Muscle layer of duodenum (tissue), 2 donors: ENCODE measurements around the gene EDC3.
"Not testable (repeated sequence)": the region's sequence is repeated elsewhere in the genome, so short reads cannot be mapped to it uniquely, and the experiment has no call there.

Source experiments
- H3K27ac ChIP-seq: one replicate; pipeline ENCODE4 v1.7.0; 2013; ENCODE audit warnings: mild to moderate bottlenecking, low read length
- H3K27me3 ChIP-seq: one replicate; pipeline ENCODE4 v1.7.0; 2013; ENCODE audit warnings: low read depth, mild to moderate bottlenecking, control low read depth, low read length
- H3K36me3 ChIP-seq, 2 donors: one replicate each; pipeline ENCODE4 v1.7.0; 2013; ENCODE audit warnings: low read length in 2 of 2, control low read depth in 1 of 2, mild to moderate bottlenecking in 1 of 2; ENCODE audit not compliant: insufficient read depth in 2 of 2, control insufficient read depth in 1 of 2
- H3K4me1 ChIP-seq, 2 donors: one replicate each; pipeline ENCODE4 v1.7.0; 2013; ENCODE audit warnings: low read length in 2 of 2, mild to moderate bottlenecking in 2 of 2, control low read depth in 1 of 2, moderate library complexity in 1 of 2; ENCODE audit not compliant: insufficient read depth in 2 of 2, control insufficient read depth in 1 of 2
- H3K4me3 ChIP-seq, 2 donors: one replicate each; pipeline ENCODE4 v1.7.0; 2013; ENCODE audit warnings: low read length in 2 of 2, low read depth in 1 of 2, mild to moderate bottlenecking in 1 of 2
- H3K9me3 ChIP-seq, 2 donors: one replicate each; pipeline ENCODE4 v1.7.0; 2013; ENCODE audit warnings: low read length in 2 of 2, control low read depth in 1 of 2, mild to moderate bottlenecking in 1 of 2; ENCODE audit not compliant: control insufficient read depth in 1 of 2
- donor health status: healthy.

Gene EDC3

DNA sequence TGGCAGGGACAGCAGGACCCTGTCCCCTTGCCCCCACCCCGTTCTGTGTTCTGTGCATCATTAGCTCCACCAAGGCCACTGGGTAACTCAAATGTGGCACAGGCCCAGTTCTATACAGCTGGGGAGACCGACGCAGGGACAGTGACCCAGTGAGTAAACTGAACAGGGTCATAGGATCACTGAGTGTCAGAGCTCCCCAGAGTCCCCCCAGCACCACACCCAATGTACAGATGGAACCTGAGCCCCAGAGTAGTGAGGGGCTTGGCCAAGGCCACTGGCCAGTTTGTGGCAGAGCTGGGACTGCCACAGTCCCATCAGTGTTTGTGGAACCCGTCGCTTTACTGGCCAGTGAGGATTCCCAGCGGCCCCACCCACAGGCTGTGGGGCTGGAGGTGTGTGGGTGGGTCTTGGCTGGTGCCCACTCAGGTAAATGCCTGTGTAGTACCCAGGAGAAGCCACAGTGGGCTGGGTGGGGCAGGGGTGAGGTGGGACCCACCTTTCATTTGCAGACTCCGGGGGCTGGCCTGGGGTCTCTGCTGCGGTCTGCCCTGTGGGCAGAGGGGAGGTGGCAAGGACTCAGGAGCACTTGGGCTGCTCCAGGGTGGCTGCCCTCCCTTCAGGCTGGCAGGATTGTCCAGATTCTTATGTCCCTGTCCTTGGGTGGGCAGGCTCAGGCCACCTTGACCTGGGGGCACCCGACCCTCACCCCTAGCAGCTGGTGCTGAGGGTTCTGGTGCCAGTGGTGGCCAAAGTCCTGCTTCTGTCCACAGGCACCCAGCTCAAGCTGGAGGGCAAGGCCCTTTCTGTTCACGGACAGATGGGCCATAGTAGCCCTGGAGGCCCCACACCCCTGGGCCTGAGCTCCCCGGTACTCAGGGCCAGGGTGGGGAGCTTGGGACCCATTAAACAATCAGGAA, 91.8 kb downstream of the EDC3 start:
- H3K27ac ChIP-seq: no peak overlapping the region
- H3K4me3 ChIP-seq: no peak overlapping the region
- H3K9me3 ChIP-seq: no peaks in the 10 kb centered on the region
- H3K27me3 ChIP-seq: no peaks in the 10 kb centered on the region
- H3K4me1 ChIP-seq: peaks cover 8 to 9% of the 10 kb centered on the region in 2 donors
- no peaks in the 10 kb centered on the region for H3K36me3 ChIP-seq

DNA sequence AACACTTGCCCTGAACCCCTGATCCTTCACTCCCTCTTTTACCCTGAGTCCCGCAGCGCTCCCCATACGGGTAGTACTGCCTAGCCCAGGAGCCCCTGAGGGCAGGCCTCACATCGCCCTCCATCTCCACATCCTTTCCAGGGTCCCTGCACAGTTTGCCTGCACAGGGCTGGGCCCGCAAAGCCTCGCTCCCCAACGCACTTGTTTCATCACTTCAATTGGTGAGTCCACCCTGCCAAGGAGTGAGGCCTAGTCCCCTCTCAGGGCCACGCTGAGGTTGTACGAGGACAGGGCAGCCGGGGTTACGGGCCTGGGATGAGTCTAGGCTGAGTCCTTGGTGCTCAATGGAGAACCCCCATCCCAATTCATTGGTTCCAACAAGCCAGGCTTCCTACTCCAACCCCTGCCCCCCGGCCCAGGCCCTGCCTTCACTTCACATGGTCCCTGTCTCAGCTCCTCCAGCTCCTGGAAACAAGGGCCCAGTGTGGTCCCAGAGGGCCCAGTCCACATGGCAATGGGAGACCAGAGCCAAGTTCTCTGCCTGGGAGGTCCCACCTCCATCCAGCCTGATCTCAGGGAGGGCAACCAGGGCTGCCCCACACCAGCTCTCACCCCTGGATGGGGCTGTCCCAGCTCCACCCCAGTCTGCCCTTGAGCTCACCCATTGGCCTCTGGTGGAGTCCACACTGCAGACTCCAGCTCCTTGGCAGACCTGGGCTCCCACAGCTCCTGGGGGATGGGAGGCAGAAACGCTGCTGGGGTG, 92.6 kb downstream of the EDC3 start:
- Histone ChIP-seq H3K4me1 (peaks cover 9 to 11% of the 10 kb centered on the region in 2 donors), H3K9me3 (no peaks in the 10 kb centered on the region), H3K27ac (no peak overlapping the region), H3K4me3 (no peak overlapping the region), H3K36me3 (no peaks in the 10 kb centered on the region), H3K27me3 (no peaks in the 10 kb centered on the region)

DNA sequence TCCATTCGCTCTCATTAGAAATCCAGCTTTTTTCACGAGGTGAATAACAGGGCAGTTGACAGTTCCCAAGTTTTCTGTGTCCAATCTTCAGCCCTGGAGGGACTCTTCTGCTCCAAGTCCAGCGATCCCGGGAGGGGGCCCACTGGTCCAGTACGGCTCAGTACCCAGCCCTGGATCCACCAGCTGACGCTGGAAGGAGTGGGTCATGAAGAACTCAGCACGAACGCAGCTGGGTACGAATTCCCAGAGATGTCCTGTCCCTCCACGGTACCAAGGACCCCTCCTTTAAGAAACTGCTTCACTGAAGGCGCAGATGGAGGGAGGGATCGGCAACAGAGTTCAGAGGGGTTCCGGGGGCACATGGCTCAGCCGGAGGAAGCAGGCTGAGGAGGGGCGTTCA, 96.7 kb downstream of the EDC3 start:
- H3K4me3 ChIP-seq: peak overlapping the region; percentile 68 to 92
- H3K36me3 ChIP-seq: peaks cover 5 to 13% of the 10 kb centered on the region in 2 donors
- H3K27me3 ChIP-seq: no peaks in the 10 kb centered on the region
- H3K4me1 ChIP-seq: peaks cover 13 to 17% of the 10 kb centered on the region in 2 donors
- peak overlapping the region; percentile 89 for H3K27ac ChIP-seq
- no peaks in the 10 kb centered on the region for H3K9me3 ChIP-seq

DNA sequence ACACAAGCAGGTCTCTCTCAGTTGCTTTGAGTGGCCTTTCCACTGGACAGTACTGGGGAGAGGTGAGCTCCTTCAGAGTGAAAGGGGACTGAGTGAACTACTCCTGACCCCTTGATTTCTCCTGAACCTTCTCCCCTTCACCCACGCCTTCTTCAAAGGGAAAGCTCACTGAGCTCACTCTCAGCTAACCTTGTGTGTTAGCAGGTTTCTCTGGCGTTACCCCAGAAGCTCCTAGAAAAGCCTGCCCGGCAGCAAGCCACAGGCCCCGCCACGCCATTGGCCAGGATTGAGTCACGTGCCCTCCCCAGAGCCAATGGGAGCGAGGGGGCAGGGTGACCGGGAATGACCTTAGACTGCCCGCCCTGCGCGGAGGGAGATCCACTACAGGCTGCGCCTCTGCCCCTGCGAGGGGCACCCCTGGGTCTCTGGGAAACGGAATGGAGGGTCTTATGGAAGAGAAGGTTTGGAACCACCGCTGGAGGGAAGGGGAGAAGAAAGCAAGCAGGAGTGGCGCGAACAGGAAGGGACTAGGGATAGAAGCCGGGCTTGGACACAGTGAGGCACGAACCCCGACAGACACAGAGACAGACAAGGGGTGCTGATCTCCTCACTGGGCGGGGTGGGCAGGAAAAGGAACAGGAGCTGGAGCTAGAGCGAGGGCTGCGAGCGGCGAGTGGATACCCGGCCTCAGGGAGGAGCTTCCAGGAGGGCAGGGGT, 97.5 kb downstream of the EDC3 start:
- Histone ChIP-seq H3K36me3 (peaks cover 5 to 20% of the 10 kb centered on the region in 2 donors), H3K27me3 (no peaks in the 10 kb centered on the region), H3K4me1 (peaks cover 13 to 17% of the 10 kb centered on the region in 2 donors), H3K9me3 (no peaks in the 10 kb centered on the region), H3K4me3 (peak overlapping the region; percentile 68 to 92), H3K27ac (peak overlapping the region; percentile 89)

DNA sequence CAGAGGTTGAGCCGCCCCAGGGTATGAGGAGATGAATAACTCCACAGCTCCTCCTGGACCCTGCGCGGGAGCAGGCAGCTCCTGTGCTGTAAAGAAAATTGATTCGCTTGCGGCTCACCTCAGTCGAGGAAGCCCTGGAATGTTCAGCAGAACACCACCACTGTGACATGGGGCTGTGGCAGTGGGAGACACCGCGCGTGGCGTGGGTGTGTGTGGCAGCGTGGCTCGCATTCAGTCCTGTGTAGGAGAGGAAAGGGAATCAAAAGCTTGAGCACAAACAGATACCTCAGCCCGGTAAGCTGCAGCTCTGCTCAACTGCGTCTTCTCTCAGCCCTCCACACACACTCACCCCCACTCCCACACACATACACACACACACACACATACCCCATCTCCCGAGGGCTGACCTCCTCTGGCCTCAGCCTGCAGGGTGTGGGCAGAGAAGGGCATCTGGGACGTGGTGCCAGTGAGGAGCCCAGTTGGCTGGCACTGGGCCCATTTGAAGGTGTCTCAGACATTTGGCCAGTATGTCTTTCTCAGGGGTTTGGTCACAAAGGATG, 98.6 kb downstream of the EDC3 start:
- not testable (repeated sequence) for H3K27ac ChIP-seq

DNA sequence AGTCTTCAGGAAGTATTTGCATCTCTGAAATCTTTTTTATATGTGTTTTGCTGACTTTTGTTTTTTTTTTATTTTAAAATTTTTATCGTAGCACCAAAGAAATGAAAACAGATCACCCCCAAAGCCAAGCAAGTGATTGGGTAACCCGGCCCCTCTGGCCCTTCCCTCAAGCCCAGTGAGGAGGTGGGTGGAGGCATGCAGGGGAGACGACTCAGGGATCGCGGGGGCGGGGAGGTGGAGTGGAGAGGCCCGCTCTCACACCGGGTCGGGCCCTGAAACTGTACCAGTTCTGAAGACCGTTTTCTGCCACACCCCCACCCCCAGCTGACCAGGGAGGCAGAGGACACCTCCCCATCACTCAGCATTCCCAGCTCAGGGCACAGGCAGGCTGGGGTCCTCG, 99.1 kb downstream of the EDC3 start:
- H3K4me1 ChIP-seq: peaks cover 13 to 17% of the 10 kb centered on the region in 2 donors
- not testable (repeated sequence) for H3K4me3 ChIP-seq, H3K27me3 ChIP-seq, H3K27ac ChIP-seq, H3K9me3 ChIP-seq
- peaks cover 14 to 35% of the 10 kb centered on the region in 2 donors for H3K36me3 ChIP-seq

More for the DNA sequence above, 98.6 kb downstream of the EDC3 start:
- Histone ChIP-seq H3K36me3 (peaks cover 13 to 30% of the 10 kb centered on the region in 2 donors), H3K4me1 (peaks cover 13 to 17% of the 10 kb centered on the region in 2 donors)
- H3K9me3 ChIP-seq, H3K4me3 ChIP-seq, H3K27me3 ChIP-seq: not testable (repeated sequence)

DNA sequence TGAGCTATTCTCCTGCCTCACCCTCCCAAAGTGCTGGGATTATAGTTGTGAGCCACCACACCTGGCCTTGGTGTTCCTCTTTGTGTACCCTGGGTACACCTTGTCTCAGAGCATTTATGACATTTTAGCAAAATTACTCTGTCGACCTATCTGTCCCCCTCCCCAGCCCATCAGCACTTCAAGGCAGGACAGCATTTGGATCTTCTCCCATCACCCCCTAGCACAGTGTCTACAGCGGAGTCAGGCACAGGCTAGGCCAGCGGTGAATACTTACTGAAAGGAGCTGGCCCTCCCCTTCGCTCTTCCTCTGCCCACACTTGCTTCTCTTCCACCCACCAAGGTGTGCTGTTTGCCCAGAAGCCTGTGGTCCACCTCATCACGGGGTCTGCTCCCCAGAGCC, 100.6 kb downstream of the EDC3 start:
- H3K27me3 ChIP-seq: no peaks in the 10 kb centered on the region
- peaks cover 21 to 50% of the 10 kb centered on the region in 2 donors for H3K36me3 ChIP-seq

DNA sequence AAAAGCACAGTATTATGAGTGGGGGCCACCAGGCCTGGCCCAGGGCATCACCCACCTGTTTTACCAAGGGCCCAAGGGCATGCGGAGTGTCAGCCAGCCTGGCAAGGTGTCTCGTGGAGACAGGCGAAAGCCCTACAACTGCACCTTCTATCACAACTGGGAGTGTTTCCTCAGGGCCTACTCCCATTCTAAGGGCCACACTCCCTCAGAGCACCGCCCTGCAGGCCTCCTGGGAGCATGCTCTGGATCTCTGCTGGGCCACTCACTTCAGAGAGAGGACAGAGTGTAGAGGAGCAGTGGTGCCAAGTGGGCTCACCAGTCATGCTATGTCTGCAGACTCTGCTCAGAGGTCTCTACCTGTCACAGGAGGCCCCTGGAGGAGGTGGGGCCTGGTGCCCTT, 101.4 kb downstream of the EDC3 start:
- no peaks in the 10 kb centered on the region for H3K27me3 ChIP-seq
- no peak overlapping the region for H3K4me3 ChIP-seq
- H3K27ac ChIP-seq: no peak overlapping the region
- peaks cover 25 to 50% of the 10 kb centered on the region in 2 donors for H3K36me3 ChIP-seq
- H3K9me3 ChIP-seq: no peaks in the 10 kb centered on the region
- H3K4me1 ChIP-seq: peaks cover 10 to 13% of the 10 kb centered on the region in 2 donors

More for the DNA sequence above, 100.6 kb downstream of the EDC3 start:
- H3K9me3 ChIP-seq: no peaks in the 10 kb centered on the region
- no peak overlapping the region for H3K4me3 ChIP-seq
- H3K27ac ChIP-seq: no peak overlapping the region
- H3K4me1 ChIP-seq: peaks cover 13 to 17% of the 10 kb centered on the region in 2 donors

DNA sequence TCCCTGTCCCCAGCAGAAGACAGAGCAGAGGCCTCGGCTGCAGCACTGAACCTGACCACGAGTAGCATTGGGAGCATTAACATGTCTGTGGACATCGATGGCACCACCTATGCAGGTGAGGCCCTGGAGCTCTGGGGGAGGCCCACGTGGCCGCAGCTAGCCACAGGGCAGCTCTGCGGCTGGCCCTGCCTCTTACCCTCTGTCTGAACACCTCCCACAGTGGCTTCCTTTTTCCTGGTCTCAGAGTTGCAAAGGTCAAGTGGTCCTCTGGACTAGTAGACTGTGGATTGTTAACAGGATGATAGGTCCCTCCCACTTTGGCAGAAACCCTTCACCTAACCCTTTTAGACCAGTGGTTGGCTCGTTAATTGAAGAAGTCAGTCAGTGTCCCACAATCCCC, 102.7 kb downstream of the EDC3 start:
- Histone ChIP-seq H3K36me3 (peaks cover 25 to 50% of the 10 kb centered on the region in 2 donors), H3K27ac (no peak overlapping the region)

DNA sequence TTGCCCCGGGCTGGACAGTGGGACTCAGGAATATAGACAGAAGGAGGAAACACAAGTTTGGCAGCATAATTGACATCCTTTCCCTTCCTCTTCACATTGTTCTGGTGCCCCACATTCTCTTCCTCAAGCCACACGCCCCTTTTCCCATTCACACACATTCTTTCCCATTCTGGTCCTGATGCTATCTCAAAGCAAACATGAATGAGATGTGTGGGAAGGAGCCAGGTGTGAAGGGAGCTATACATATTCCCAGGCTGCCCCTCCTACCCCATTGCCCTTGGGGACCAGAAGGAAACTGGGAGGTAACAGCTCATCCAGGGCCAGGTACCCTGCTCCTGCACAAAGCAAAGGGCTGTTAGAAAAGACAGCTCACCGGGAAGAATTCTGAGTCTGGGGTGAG, 103.6 kb downstream of the EDC3 start:
- no peak overlapping the region for H3K27ac ChIP-seq
- H3K9me3 ChIP-seq: no peaks in the 10 kb centered on the region
- no peaks in the 10 kb centered on the region for H3K27me3 ChIP-seq
- no peaks in the 10 kb centered on the region for H3K4me1 ChIP-seq
- H3K36me3 ChIP-seq: peaks cover 25 to 50% of the 10 kb centered on the region in 2 donors
- H3K4me3 ChIP-seq: no peak overlapping the region

More for the DNA sequence above, 102.7 kb downstream of the EDC3 start:
- H3K9me3 ChIP-seq: no peaks in the 10 kb centered on the region
- no peaks in the 10 kb centered on the region for H3K27me3 ChIP-seq
- no peak overlapping the region for H3K4me3 ChIP-seq
- peaks cover 4 to 5% of the 10 kb centered on the region in 2 donors for H3K4me1 ChIP-seq
